HG03558 (cell line): ENCODE results near the gene ADCY7.
"Not testable (repeated sequence)": the region's sequence is repeated elsewhere in the genome, so short reads cannot be mapped to it uniquely, and the experiment has no call there.

Experiments used
- ATAC-seq: cut with Tn5 transposase; IDR thresholded peaks from one replicate; pipeline ENCODE4 v1.9.1; 2021; ENCODE audit warnings: moderate number of reproducible peaks; ENCODE audit not compliant: unreplicated experiment; ENCODE audit errors: extremely low read depth

Gene ADCY7

DNA sequence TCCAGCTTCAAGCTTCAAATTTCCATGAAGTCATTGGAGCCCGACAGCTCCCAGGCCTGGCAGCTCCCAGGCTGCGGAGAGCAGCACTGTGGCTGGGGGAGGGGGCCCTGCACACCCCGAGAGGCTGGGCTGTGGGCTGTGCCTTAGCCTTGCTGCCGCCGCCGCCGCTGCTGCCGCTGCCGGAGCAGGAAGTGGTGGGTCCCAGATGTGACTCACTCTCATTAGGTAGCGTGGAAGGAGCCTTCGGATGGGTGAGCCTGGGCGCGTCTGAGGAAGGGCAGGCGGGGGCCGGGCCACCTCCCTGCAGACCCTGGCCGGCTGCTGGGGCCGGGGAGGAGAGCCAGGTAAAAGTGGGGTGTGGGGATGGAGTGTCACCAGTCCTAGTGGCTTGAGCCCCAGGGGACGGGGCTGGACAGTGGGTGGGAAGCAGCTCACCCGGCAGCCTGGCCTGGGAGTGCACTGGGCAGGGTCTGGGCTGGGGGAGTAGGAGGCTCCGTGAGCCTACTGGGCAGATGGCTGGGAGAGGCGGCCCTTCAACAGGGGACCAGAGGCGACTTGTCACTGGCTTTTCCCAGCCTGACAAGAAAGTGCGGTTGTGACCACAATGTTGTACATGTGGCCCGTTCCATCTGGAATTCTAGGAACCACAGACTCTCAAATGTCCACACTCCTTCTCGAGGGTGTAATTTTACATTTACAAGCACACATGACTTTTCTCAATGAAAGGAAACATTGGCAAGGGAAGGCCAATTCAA is at the start of gene ADCY7:
ADCY7 (plus strand) TSS at position 215 of the 755 bp plus-strand sequence. CDS start 21,629 bp downstream, outside the sequence.
- peak; percentile 58 for ATAC-seq

DNA sequence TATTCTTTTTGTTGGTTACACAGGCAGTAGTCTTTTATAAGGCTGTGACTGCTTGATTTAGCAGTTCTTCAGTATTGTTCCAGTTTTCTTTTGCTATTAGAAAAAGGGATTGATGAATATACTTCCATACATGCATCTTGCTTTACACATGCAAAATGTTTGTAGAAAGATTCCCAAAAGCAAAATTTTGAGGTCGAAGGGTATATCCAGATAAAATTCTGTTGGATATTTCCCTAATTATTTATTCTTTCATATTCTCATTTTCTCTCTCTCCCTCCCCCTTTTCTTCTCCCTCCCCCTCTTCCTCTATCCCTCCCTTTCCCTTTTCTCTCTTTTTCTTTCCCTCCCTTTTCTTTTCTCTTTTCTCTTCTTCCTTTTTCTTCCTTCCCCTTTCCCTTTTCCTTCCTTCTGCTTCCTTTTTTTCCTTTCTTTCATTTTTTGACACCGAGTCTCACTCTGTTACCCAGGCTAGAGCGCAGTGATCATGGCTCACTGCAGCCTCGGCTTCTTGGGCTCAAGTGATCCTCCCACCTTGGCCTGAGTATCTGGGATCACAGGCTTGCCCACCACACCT is 46.9 kb upstream of the ADCY7 start:
- ATAC-seq = no peak

DNA sequence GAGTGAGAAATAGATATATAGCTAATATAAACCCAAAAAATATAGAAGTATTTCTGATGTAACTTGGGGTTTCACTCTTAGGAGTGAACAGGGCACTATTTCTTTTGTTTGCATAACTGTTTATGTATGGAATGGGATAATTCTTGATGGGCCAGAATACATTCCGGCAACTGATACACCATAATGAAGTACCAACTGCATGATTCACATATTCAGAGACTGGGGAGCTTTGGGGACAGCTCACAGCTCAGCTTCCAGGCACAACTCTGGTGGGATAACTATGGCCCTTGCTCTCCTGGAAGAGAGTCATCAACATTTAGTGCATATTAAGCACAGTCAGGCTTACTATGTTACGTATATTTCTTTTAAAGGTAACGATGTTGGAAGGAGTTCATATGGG is 42.1 kb upstream of the ADCY7 start:
- ATAC-seq = no peak

DNA sequence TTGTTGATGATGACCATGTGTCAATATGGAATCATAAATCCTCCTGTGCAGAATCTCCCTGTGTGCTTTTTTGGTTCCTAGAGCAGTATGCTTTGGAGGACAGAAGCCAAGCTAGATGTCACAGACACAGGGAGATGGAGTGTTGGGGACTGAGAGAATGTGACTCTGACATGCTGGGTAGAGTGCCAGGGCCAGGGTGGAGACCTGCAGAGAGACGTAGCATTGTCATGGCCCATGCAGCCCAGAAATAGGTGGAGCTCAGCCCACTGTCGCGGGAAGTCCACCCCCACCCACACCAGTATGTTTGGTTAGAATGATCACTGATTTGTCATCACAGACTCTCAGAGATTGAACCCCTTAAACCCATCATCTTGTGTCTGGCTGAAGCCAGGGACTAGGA is 39.2 kb upstream of the ADCY7 start:
- no peak for ATAC-seq

DNA sequence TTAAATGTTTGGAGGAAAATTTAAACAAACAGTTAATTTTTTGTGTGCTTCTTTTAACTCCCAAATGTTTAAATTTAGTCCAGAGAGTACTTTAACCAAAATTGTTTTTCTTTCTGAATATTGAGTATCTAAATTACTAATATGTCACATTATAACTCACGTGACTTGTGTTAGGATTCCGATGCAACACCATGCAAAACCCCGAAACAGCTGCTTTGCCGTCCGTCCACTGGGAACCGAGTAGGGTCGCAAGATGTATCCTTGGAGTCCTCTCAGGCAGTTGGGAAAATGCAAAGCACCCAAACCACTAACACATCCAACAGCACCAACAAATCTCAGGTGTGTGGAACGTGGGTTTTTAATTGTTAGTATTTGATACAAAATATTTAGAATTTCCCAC is 38.7 kb upstream of the ADCY7 start:
- ATAC-seq = no peak

GRCh38 chr16:50228364-50228868 is 37.9 kb upstream of the ADCY7 start:
- no peak for ATAC-seq

- ATAC-seq = no peak
These were observed 37.1 kb upstream of the ADCY7 start for GRCh38 chr16:50229149-50229726.

- no peak for ATAC-seq
These were observed 31.4 kb upstream of the ADCY7 start for GRCh38 chr16:50234771-50235556.

- no peak for ATAC-seq
These were observed 30.8 kb upstream of the ADCY7 start for GRCh38 chr16:50235581-50235980.

DNA sequence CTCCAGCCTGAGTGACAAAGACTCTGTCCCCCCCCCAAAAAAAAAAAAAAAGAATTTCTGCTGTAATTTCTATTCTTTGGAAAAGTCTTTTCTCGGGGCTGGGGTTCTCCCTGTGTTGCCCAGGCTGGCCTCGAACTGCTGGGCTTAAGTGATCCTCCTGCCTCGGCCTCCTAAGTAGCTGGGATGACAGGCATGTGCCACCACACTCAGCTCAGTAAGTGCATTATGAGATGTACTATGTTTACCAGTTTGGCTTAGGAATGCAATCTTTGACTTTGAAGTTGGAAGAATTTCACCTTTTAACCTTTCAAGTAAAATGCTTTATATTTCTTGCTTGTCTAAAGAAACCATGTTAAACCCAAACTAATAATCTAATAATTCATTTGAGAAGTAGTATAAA is 28.0 kb upstream of the ADCY7 start:
- no peak for ATAC-seq

DNA sequence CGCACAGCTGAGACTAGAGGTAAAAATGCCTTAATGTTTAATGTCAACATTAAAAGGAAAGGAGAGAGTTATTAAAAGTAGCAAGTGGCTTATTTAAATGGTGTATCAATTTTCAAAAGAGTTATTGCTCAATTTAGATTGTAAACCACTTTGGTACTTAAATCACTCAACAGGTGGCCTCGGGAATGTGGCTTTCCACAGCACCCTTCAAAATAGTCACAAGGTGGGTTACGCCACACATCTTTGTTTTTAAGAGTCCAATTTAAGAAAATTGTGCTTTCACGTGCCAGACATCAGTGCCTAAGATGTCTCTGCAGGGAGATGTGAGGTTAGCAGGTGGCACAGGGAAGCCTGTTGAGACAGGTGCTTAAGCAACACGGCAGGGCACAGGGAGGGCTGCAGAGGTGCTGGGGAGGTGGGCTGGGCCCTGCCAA is 27.5 kb upstream of the ADCY7 start:
- no peak for ATAC-seq

DNA sequence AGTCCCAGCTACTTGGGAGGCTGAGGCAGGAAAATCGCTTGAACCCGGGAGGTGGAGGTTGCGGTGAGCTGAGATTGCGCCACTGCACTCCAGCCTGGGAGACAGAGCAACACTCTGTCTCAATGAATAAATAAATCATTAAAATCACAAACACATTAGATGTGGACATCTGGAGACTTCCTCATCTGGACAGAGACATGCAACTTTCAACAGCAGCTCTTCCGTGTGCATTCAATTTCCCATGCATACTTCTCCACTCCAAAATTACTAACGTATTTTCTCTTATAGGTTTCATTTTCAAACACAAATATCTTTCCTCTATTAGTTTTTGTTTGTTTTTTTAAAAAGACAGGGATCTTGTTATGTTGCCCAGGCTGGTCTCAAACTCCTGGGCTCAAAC is 23.3 kb upstream of the ADCY7 start:
- ATAC-seq = not testable (repeated sequence)

- ATAC-seq = no peak
These were observed 22.2 kb upstream of the ADCY7 start for GRCh38 chr16:50244140-50244503.

- no peak for ATAC-seq
These were observed 21.6 kb upstream of the ADCY7 start for GRCh38 chr16:50244504-50245416.

- ATAC-seq = no peak
These were observed 20.7 kb upstream of the ADCY7 start for GRCh38 chr16:50245417-50246298.

- ATAC-seq = no peak
These were observed 19.8 kb upstream of the ADCY7 start for GRCh38 chr16:50246299-50247122.

- no peak for ATAC-seq
These were observed 19.0 kb upstream of the ADCY7 start for GRCh38 chr16:50247123-50247905.
